NCI-H146 treated with DMSO at 0.1 percent for 48 hours (cell line): ENCODE results near the gene SUSD4.
"Not testable (repeated sequence)": the region's sequence is repeated elsewhere in the genome, so short reads cannot be mapped to it uniquely, and the experiment has no call there.

Experiments used
- DNase-seq: peaks from one replicate; lab custom pipeline; 2025; ENCODE audit not compliant: unreplicated experiment; lab: John Stamatoyannopoulos, UW

SUSD4 gene, protein sequence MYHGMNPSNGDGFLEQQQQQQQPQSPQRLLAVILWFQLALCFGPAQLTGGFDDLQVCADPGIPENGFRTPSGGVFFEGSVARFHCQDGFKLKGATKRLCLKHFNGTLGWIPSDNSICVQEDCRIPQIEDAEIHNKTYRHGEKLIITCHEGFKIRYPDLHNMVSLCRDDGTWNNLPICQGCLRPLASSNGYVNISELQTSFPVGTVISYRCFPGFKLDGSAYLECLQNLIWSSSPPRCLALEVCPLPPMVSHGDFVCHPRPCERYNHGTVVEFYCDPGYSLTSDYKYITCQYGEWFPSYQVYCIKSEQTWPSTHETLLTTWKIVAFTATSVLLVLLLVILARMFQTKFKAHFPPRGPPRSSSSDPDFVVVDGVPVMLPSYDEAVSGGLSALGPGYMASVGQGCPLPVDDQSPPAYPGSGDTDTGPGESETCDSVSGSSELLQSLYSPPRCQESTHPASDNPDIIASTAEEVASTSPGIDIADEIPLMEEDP

DNA sequence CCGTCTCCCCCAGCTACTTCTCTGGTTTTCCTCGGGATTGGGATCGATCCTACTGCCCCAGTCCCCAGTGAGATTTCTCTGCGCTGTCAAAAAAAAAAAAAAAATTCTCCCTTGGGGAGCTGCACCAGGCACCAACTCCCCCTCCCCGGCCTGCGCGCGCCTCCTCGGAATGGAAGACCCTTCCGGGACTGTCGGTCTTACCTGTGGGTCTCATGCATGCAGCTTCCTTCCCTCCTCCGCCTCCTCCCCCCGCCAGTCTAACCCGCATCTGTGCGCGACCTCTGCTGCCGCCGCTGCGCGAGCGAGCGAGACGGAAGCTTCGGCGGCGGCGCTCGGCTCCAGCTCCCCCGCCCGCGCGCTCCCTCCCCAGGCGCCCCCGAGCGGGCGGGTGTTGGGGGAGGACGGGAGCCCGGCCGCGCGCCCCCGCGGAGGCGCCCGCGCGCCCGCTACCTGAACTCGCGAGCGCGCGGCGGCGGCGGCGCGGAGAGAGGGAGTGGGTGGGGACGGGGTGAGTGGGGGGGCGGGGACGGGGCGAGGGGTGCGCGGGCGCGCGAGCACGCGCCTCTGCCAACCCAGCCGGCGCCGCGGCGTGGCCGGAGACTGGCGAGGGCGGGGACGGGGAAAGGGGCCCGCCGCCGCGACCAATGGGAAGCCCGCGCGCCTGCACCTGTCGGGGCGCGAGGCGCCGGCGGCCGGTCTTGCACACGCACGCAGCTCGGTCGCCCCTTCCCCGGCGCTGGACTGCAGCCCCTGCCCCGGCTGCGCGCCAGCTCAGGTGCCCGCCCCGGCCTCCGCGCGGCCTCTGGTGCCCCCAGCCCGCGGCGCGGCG is at the start of gene SUSD4:
Gene SUSD4, minus strand, starts transcription at position 321 of the 829 bp plus-strand sequence. CDS start 751 bp downstream, outside the sequence.
- DNase-seq: peak; percentile 28

DNA sequence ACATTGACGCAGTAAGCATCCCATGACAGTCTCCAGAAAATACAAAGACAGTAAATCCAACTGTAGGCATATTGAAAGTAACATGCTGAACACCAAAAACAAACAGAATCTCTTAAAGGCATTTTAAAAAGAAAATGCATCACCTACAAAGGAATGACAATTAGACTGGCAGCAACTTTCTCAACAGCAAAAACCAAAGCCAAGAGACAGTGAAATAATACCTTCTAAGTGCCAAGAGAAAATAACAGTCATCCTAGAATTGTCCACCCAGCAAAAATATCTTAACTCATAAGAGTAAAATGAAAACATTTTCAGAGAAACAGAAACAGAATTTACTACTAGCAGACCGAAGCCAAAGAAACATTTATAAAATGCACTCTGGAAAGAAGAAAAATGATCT is 49.2 kb upstream of the SUSD4 start:
- no peak for DNase-seq

DNA sequence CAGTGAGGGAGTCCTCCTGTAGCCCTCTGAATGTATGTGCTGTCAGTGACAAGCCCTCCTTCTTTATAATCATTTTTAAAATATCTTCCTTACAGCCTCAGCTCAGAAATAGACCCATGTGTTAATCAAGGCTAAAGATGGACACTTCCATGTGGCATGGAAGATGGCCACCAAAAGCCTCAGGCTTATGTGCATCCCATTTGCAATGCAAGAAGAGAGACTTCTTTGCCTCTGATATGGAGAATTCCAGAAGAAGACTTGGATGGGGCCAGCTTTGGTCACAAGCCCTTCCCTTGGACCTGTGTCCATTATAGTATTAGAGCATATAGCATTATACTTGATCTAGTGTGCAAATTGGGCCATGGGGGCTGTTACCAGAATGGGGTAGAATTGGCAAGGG is 47.7 kb upstream of the SUSD4 start:
- DNase-seq: no peak

DNA sequence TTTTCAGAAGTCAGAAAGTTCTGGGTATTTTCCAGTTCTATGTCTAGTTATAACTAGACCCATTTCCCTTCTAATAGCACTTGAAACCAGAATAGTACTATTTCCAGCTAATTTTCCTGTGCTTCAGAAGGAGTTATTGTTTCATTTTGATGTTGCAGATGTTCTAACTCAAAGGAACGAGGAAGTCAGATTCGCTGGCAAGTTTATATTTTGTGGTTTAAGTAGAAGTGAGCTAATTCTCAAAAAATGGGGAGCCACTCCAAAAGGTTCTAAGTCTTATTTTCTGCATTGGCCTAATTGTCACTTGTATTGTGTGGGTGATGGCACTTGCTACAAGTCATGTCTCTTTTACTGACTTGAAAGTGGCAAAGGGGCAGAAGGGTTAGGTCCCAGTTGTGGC is 47.3 kb upstream of the SUSD4 start:
- DNase-seq: no peak

DNA sequence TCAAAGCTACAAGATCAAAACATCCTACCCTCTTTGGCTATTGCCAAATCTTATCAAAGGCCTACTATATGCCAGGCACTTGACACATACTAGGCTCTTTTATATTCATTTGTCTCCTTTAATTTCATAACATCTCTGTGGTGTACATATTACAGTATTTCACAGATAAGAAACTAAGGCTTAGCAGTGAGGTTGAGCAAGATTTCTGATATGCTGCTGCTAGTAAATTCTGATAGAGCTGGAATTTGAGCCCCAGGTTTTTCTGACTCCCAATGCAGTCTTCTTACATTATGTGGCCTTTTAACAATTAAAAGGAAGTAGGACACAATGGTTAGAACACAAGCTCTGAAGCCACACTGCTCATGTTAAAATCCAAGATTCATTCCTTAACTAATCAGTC is 46.1 kb upstream of the SUSD4 start:
- DNase-seq: no peak

DNA sequence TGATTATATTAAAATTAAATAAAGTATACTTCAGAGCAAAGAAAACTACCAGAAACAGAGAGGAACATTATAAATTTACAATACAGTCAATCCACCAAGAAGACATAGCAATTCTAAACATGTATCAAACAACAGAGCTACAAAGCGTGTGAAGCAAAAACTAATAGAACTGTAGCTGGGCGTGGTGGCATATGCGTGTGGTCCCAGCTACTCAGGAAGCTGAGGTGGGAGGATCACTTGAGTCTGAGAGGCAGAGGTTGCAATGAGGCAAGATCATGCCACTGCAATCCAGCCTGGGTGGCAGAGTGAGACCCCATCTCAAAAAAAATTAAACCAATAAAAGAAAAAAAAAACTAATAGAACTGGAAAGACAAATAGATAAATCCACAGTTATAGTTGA is 41.5 kb upstream of the SUSD4 start:
- no peak for DNase-seq

DNA sequence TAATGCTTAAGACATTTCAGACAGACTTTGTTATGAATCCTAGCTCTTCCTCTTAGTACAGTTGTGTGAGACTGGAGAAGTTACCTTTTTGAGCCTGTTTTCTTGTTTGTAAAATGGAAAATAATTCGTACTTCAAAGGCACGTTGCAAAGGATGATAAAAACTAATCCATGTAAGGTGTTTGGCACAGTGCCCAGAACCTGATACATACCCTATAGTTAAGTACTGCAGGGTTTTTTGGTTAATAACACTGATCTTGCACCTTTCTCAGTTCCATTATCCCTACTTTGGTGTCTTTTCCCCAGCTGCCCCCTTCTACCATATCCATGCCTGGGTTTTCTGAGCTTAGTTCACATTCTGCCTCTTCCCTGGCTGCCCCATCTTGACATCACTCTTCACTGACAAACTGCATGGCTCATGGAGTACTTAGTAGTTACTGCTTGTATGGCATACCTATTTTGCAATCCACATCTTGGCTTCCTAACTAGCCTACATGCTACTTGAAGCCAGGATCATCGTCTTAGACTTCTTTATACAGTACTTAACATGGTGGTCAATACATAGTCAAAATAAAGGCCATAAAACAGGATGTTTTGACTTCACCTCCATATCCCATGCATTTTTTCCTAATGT is 39.3 kb upstream of the SUSD4 start:
- DNase-seq: no peak

DNA sequence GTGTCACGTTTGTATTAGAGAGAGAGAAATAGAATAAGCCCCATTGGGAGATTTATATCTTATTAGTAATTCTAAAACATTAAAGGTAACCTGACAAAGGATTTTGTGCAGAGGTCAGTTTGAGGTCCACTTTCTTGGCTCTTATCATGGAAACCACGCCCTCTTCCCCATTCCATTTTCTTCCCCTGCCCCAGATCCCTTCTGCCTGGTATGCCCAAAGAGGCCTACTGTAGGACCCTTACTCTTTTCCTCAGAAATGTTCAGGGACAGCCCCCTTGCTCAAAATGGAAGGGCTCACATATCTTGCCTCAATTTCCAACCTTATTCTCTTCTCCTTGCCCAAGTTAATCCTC is 38.8 kb upstream of the SUSD4 start:
- no peak for DNase-seq

DNA sequence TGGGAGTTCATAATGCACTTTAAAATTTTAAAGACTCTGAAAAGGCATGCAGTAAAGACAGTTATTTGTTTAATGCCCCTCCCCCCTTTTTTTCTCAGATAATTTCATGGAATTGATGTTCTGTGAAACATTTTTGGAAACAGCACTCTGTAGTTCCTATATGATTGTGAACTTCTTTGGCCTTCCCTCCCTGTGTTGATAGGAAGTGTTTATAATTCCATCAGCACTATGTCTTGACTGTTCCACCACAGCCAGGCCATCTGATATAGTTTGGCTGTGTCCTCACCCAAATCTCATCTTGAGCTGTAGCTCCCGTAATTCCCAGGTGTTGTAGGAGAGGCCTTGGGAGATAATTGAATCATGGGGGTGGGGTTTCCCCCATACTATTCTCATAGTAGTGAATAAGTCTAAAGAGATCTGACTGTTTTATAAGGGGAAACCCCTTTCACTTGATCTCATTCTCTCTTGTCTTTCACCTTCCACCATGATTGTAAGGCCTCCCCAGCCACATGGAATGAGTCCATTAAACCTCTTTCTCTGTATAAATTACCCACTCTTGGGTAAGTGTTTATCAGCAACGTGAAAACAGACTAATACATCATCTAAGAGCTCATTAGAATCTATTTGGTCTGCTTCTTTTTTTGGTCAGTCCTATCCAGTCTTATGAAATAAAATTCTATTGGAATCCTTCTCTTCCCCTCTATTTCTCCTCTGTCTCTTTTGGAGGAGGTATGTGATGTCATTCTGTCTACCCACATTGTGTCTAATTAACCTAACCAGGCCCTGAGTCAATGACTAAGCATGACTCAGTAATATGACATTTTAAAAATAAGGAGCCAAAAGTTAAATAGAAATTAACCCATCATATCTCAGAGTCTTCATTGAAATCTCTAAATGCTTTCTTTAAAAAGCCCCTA is 38.2 kb upstream of the SUSD4 start:
- DNase-seq: no peak

DNA sequence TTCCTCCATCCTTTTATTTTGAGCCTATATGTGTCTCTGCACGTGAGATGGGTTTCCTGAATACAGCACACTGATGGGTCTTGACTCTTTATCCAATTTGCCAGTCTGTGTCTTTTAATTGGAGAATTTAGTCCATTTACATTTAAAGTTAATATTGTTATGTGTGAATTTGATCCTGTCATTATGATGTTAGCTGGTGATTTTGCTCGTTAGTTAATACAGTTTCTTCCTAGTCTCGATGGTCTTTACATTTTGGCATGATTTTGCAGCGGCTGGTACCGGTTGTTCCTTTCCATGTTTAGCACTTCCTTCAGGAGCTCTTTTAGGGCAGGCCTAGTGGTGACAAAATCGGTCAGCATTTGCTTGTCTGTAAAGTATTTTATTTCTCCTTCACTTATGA is 35.4 kb upstream of the SUSD4 start:
- DNase-seq: not testable (repeated sequence)

DNA sequence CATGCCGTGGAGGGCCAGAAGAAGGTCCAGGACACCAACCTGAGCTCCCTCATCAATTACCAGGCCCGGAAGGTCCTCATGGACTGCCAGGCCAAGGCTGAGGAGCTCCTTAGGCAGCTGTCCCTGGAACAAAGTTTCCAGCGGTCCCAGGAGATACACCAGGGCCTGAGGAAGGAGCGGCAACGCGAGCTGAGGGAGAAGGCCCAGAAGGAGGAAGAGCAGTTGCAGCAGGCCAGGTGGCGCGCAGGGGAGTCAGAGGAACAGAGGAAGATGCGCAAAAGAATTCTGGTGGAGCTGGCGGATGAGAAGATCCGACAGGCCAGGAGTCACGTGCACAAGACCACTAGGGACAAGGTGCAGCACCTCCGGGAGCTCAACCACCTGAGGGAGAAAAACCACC is 30.7 kb upstream of the SUSD4 start:
- DNase-seq: no peak

DNA sequence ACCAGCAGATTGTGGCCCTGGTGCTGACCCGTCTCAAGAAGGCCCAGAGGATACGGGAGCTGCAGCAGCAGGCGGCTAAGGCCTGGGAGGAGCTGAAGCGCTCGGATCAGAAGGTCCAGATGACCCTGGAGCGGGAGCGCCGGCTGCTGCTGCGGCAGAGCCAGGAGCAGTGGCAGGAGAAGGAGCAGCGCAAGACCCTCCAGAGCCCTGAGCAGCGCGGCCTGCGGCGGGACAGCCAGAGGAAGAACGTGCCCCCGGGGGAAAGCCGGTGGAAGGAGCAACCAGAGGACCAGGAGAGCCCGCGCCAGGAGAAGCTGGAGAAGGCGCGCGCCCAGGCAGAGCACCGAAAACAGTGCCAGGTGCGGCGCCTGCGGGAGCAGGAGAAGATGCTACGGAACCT is 30.3 kb upstream of the SUSD4 start:
- no peak for DNase-seq

DNA sequence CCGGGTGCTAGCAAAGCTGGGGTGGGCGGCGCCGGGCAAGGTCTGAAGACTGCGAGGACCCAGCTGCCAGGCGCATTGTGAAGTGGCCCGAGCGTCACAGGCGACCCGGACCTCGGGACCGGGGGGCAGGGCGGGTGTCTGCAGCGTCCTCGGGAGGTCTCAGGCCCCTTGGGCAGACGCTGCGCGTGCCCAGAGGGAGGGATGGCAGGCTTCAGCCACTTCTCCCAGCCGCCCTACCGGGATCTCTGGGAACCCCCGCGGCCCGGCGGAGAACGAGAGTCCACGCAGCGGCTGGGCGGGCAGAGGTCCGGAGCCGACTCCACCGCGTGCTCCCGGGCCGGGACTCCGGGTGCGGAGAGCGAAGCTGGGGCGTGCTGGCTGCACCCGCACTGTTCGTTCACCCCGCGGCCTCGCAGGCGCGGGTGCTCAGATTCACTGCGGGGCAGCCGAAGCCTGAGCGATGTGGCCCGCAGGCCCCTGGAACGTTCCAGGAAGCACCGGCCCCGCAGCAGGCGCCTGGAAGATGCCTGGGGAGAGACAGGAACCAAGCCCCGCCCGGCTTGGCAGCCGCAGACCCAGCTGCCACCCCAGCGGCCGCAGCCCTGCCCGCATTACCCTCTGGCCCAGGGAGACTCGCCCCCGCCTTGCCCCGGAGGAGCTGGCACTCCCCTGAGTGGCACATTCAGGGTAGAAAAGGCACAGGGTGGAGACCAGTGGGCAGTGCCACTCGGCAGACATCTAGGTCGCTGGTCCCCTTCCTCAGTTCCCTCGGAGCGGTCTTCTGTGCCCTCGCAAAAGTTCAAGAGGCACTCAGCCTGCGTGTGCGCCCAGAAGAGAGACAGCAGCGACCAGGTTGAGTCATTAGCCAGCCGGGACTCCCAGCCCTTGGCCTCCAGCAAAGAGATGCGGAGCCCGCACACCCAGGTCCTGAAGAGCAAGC is 29.6 kb upstream of the SUSD4 start, which contains the start of gene CCDC185:
Gene CCDC185, plus strand, starts transcription at position 141 of the 940 bp plus-strand sequence. Its CDS starts 61 bp downstream, at position 202.
- DNase-seq: no peak

DNA sequence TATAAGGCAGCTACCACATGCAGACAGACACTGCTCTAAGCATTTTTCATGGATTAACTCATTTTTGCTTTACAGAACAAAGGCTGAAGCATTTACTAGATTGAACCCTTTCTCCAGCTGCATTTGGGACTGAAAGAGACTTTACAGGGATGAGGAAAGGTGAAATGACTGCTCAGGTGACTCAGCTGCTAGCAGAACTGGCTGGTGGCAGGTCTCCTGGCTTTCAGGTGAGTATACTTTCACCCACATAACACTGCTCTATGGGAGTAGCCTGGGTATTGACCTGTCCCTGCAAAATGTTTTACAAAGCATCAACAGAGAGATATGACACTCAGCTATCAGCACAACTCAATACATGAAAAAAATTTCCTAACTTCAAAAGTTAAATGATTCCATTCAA is 26.6 kb upstream of the SUSD4 start:
- no peak for DNase-seq

DNA sequence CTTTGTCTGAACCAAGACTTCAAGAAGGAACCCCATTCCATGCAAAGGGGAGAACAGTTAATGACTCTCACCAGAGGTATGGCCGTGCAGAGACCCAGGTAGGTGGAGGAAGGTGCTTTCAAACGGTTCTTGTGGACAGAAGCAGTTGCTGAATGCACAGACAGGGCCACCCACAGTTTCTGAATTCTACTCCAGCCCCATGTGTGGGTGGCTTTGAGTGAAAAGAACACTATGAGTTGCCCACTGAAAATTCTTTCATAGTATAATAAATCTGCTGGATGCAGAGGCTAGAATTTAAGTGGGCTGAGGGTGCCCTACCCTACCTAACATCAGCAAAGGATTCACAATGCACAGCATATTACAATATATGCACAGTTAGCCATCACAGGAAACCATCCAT is 22.0 kb upstream of the SUSD4 start:
- no peak for DNase-seq

DNA sequence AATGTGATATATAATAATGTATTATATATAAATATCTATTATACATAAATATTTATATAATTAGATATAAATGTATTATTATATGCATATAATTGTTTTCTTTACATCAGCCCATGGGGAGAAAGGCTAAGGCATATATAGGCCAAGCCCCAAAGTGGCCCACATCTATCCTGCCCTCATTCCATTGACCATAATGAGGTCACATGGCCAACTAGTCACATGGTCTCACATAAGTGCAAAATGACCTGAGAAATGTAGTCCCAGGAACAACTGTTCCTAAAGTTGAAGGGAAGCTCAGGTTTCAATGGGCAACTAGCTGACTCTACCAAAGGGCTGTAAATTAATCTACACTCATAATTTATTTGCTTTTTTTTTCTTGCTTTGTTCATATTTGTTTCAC is 14.8 kb upstream of the SUSD4 start:
- DNase-seq: no peak

DNA sequence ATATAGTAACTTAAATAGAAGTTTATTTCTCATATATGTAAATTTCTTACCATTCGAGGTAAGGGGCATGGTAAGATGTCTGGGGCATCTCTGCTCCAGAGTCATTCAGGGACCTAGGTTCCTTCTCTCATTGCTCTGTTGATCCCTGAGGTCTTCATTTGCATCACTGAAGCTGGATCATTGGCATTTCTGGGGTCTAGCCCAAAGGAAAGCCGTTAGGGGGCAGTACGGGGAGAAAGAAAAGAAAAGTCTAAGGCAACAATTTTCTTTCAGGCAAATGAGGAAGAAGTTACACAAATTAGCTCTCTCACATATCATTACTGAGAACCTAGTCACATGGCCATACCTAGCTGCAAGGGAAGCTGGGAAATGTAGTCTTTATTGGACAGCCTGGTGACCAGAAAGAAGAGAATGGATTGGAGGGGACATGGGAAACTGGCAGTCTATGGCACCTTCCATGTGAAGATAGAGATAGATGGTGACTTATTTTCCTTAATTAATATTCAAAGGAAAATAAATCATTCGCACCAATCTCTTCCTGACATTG is 10.2 kb upstream of the SUSD4 start:
- DNase-seq: no peak

DNA sequence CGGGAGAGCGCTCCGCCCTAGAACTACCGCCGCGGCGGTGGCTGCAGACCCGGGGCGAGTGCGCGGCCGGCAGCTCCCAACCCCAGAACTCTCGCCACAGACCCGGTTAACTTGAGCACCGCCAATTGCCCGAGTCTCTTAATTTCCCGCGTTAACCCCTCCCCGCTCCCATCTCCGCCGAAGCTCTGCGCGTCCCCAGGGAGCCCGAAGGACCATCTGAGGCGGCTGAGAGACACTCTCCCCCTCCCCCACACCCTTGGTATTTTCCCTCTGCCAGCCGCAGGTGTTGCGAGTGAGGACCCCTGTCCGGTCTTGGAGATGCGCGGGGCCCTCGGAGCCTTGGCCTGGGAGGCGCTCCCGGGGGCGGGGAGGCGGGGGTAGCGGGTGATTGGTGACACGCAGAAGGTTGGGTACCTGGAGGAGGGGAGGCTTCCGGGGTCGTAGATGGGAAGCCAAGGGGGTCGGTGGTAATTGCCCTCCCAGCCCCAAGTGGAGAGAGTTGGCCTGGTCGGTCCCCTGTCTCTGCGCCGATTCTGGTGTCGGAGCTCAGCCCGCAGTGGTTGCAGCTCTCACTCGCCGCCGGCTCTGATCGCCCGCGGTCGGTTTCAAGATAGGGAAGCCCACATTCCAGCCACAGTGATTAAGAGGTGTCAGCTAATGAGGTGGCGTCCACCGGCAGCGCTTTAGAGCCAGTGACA is 858 bp upstream of the SUSD4 start:
- no peak for DNase-seq
